Activated CD8-positive, alpha-beta T cell treated with anti-CD3 and anti-CD28 coated beads, Interleukin-2, amount 10 ng/mL, durations not matched to agents 7 days and 5 days (primary cell): ENCODE data around the gene PPP2R5B. TPM values are rescaled to one million over a fixed set of nuclear protein-coding genes. Genes with fewer than 3 reads are reported as not detected.
"Not testable (repeated sequence)": the region's sequence is repeated elsewhere in the genome, so short reads cannot be mapped to it uniquely, and the experiment has no call there.

Source experiments
- ATAC-seq: fragments of 150-1000 bp; cut with Tn5 transposase; one replicate; pipeline ENCODE4 v1.10.0; 2021; ENCODE audit warnings: moderate library complexity
- CTCF ChIA-PET: fragments of 350-600 bp; sonication (Branson Sonifier 250); formaldehyde crosslinking; loops from one replicate; lab custom pipeline; 2021; ENCODE audit warnings: antibody characterized with exemption; lab: Charles Lee
- POLR2A ChIA-PET: fragments of 350-600 bp; sonication (Branson Sonifier 250); formaldehyde crosslinking; loops from one replicate; lab custom pipeline; 2021; ENCODE audit warnings: antibody characterized with exemption; lab: Charles Lee
- DNase-seq: peaks from one replicate; pipeline ENCODE4 v3.0.0-alpha.2; 2020
- H3K27ac Mint-ChIP-seq: one replicate; pipeline ENCODE4 v1.8.0; 2021; ENCODE audit warnings: mild to moderate bottlenecking, mixed read lengths
- H3K27me3 Mint-ChIP-seq: one replicate; pipeline ENCODE4 v1.8.0; 2021; ENCODE audit warnings: low read depth, mixed read lengths
- H3K36me3 Mint-ChIP-seq: one replicate; pipeline ENCODE4 v1.8.0; 2021; ENCODE audit warnings: low read depth, mixed read lengths
- H3K4me1 Mint-ChIP-seq: one replicate; pipeline ENCODE4 v1.8.0; 2021; ENCODE audit warnings: low read depth, mixed read lengths
- H3K4me3 Mint-ChIP-seq: one replicate; pipeline ENCODE4 v1.8.0; 2021; ENCODE audit warnings: mild to moderate bottlenecking, mixed read lengths
- H3K9me3 Mint-ChIP-seq: one replicate; pipeline ENCODE4 v1.8.0; 2022; ENCODE audit warnings: mixed read lengths; ENCODE audit not compliant: insufficient read depth
- total RNA-seq, 2 experiments: library from RNA; stranded (reverse); gene quantifications; one replicate each; pipeline ENCODE4 v1.2.3, GENCODE V29; 2021

PPP2R5B gene
- total RNA-seq, 2 experiments from 2014 or later = 13.7 to 14.0 TPM

DNA sequence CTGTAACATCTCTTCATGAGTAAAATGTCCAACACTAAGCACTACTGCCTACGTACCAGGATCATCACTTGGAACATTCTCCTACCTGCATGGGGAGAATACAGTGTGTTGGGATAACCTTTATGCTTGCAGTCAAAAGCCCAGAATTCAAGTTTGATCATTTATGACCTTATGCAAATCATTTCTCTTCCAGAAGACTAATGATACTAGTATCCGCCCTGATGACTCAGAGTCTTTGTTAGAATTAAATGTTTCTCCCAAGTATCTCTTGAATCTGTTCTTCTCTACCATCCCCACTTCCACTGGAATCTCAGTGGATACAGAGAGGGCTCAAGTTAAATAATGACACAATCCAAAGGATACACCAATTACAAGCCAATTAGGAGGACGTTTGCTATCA is 35.0 kb downstream of the PPP2R5B start:
- peaks cover 5% of the 10 kb centered on the region for H3K27me3 Mint-ChIP-seq
- no peaks in the 10 kb centered on the region for H3K4me1 Mint-ChIP-seq
- no peak overlapping the region for H3K27ac Mint-ChIP-seq
- no peak for ATAC-seq
- H3K4me3 Mint-ChIP-seq = no peak overlapping the region
- DNase-seq = no peak
- ChIA-PET CTCF (no interaction called here), POLR2A (no interaction called here)
- H3K36me3 Mint-ChIP-seq = no peaks in the 10 kb centered on the region
- H3K9me3 Mint-ChIP-seq = no peaks in the 10 kb centered on the region

DNA sequence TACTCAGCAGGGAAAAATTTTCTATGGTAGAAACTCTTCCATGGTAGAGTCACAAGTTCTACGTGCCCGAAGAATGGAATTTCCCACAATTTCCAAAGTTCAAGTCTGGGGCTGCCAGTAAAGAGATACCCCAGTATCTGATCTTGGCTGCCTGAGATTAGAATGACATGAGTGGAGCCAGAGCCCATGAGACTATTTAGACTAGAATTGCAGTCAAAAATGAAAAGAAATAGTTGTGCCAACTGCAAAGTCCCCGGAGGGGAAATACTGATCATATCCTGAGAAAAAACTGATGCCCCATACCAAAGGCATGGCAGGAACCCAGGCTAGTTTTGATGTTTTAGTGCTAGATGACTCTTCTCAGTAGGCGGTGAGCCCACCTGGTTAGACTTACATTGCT is 36.2 kb downstream of the PPP2R5B start:
- Mint-ChIP-seq H3K36me3 (no peaks in the 10 kb centered on the region), H3K9me3 (no peaks in the 10 kb centered on the region), H3K4me3 (no peak overlapping the region), H3K27me3 (peaks cover 2% of the 10 kb centered on the region), H3K27ac (no peak overlapping the region), H3K4me1 (peaks cover 4% of the 10 kb centered on the region)
- ChIA-PET POLR2A (no interaction called here), CTCF (no interaction called here)
- ATAC-seq (no peak), DNase-seq (no peak)

DNA sequence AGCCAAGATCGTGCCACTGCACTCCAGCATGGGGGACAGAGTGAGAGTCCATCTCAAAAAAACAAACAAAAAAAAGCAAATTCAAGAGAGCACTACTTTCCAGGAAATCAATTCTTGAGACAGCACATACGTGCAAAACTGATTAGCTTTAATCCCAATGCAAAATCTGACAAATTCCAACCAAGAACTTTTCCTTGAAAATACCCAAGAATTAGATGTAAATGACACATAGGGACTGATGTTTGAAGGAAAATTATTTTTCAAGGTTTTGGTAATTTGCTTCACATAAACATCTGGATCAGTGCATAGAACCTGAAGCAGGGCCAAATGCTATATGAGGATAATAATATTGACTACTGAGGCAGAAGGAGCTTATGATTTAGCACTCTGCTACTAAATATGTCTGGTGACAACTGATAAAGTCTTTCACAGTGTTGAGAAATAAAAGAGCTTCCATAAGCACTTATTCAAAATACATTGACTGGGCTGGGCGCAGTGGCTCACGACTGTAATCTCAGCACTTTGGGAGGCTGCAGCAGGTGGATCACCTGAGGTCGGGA is 38.7 kb downstream of the PPP2R5B start:
- Mint-ChIP-seq H3K27me3 (peaks cover 2% of the 10 kb centered on the region), H3K27ac (no peak overlapping the region), H3K4me3 (no peak overlapping the region), H3K36me3 (no peaks in the 10 kb centered on the region), H3K9me3 (no peaks in the 10 kb centered on the region), H3K4me1 (peaks cover 4% of the 10 kb centered on the region)
- DNase-seq = no peak
- POLR2A ChIA-PET = interaction anchor here (0.5 to 0.6 kb wide), 2 partner anchors 34 to 114 kb away, joined by 3 to 6 read pairs; no protein-coding TSS in a partner anchor
- no peak for ATAC-seq
- CTCF ChIA-PET = interaction anchor here (1.2 to 1.5 kb wide), 3 partner anchors 10 to 50 kb away, joined by 3 to 5 read pairs (median 3); no protein-coding TSS in a partner anchor

DNA sequence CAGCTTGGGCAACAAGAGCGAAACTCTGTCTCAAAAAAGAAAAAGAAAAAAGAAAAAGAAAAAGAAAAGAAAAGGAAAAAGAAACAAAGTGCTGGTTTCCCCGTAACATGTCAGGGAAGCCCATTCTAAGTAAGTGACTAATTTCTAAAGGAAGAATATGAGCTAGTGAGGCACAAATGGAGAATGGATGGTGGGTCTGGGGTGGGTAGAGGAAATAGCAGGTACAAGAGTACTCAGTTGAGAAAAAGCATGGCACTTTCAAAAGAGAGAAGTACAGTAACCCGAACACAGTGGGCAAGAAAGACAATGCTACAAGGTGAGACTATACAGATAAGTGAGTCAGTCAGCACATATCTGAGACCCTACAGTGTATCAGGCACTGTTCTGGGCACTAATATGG is 42.9 kb downstream of the PPP2R5B start:
- Mint-ChIP-seq H3K4me1 (peaks cover 16% of the 10 kb centered on the region), H3K9me3 (no peaks in the 10 kb centered on the region), H3K27ac (no peak overlapping the region), H3K36me3 (no peaks in the 10 kb centered on the region), H3K27me3 (no peaks in the 10 kb centered on the region), H3K4me3 (no peak overlapping the region)
- DNase-seq = no peak
- CTCF ChIA-PET = interaction anchor here (1.6 kb wide), 1 partner anchor 32 kb away, joined by 3 read pairs; no protein-coding TSS in a partner anchor
- POLR2A ChIA-PET = no interaction called here
- ATAC-seq = no peak

DNA sequence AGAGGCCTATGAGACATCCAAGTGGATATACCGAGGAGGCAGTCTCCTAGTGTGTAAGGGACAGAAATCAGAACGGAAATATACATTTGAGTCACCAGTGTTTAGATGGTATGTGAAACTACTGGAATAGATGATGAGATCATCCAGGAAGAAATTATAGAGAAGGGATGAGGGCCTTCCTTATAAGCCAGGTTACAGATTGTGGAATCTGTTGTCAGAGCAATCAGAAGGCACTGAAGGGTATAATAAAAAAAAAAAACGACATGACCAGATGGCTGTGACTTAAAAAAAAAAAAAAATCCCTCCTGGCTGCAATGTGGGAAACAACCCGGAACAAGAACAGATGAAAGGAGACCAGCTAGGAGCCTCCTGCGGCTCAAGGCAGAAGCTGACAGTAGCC is 44.7 kb downstream of the PPP2R5B start:
- Mint-ChIP-seq H3K4me1 (peaks cover 17% of the 10 kb centered on the region), H3K4me3 (no peak overlapping the region), H3K27ac (no peak overlapping the region), H3K36me3 (no peaks in the 10 kb centered on the region), H3K9me3 (no peaks in the 10 kb centered on the region), H3K27me3 (no peaks in the 10 kb centered on the region)
- no peak for DNase-seq
- ChIA-PET CTCF (interaction anchor here (0.6 kb wide), 1 partner anchor 19 kb away, joined by 3 read pairs; no protein-coding TSS in a partner anchor), POLR2A (no interaction called here)
- no peak for ATAC-seq

DNA sequence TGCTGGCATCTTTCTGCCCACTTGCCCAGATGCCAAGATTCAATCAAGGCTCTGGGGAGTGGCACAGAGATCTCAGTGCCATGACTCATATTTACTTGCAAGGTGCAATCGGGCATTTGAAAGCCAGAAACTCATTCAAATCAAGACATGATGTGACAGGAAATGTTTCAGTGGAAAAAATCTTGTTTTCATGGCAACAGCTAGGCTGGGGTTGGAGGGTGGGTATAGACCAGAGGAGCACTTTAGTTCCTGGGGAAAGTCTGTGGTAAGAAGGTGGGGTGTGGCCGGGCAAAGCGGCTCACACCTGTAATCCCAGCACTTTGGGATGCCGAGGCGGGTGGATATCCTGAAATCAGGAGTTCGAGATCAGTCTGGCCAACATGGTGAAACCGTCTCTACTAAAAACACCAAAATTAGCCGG is 46.3 kb downstream of the PPP2R5B start:
- H3K27ac Mint-ChIP-seq = no peak overlapping the region
- no peaks in the 10 kb centered on the region for H3K9me3 Mint-ChIP-seq
- no peaks in the 10 kb centered on the region for H3K27me3 Mint-ChIP-seq
- ChIA-PET POLR2A (no interaction called here), CTCF (no interaction called here)
- ATAC-seq = no peak
- peaks cover 18% of the 10 kb centered on the region for H3K4me1 Mint-ChIP-seq
- no peak overlapping the region for H3K4me3 Mint-ChIP-seq
- DNase-seq = peak; percentile 22
- no peaks in the 10 kb centered on the region for H3K36me3 Mint-ChIP-seq

DNA sequence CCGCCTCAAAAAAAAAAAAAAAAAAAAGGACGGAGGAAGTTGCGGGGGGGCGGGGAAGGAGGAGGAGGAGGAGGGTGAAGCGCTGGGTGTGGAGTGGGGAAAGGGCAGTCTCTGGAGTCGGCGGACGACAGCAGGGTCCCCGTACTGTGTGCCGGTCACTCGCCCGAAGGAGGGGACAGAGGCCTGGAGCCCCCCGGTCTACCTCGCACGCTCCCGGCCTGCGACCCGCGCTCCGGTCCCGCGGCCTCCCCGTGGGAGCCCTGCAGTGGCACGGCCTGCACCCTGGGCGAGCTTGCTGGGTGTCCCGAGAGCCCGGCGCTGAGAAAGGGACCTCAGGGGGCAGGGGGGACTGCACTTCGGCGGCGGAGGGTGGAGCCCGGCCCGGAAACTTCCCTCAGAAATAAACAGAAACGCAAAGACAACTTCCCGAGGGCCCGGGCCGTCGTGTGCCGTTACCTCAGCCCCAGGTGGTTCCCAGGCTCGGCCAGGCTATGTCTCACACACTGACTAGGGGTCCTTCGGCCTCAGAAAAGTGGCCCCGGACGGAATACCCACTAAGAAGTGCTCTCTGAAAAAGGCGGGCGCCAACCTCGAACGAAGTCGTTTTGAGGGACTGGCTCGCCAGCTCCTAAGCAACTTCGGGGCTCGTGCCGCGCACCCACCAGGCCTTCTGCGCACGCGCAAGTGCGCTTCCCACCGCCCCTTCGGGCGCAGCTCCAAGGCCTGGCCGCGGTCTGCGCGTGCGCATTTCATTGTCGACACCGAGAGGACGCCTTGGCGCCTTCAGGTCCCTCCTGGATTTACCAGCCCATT is 47.1 kb downstream of the PPP2R5B start, which contains the start of gene MAJIN:
Gene MAJIN (minus strand): TSS at position 688 of the 813 bp plus-strand sequence. CDS start 12,703 bp downstream, outside the sequence.
- ChIA-PET CTCF (interaction anchor here (1.0 kb wide), 1 partner anchor 523 kb away, joined by 3 read pairs; no protein-coding TSS in a partner anchor), POLR2A (no interaction called here)
- Mint-ChIP-seq H3K4me1 (peaks cover 18% of the 10 kb centered on the region), H3K9me3 (no peaks in the 10 kb centered on the region), H3K36me3 (no peaks in the 10 kb centered on the region), H3K4me3 (peak within 1 kb of the TSS; percentile 45), H3K27ac (no peak within 1 kb of the TSS), H3K27me3 (no peaks in the 10 kb centered on the region)
- DNase-seq (peak; percentile 83), ATAC-seq (peak; percentile 78)

DNA sequence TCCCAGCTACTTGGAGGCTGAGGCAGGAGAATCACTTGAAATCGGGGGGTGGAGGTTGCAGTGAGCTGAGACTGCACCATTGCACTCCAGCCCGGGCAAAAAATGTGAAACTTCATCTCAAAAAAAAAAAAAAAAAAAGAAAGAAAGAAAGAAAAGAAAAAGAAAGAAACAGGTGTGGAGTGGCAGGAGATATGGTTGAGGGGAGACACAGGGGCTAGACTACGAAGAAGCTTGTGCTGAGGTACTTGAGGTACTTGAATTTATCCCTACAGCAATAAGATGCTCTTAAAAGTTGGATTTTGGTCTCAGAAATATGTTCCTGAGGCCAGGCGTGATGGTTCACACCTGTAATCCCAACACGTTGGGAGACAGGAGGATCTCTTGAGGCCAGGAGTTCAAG is 49.6 kb downstream of the PPP2R5B start:
- H3K4me1 Mint-ChIP-seq = peaks cover 18% of the 10 kb centered on the region
- H3K27me3 Mint-ChIP-seq = no peaks in the 10 kb centered on the region
- CTCF ChIA-PET = no interaction called here
- ATAC-seq (no peak), DNase-seq (no peak)
- H3K36me3 Mint-ChIP-seq = no peaks in the 10 kb centered on the region
- no peak overlapping the region for H3K4me3 Mint-ChIP-seq
- H3K27ac Mint-ChIP-seq = no peak overlapping the region
- POLR2A ChIA-PET = interaction anchor here (0.7 kb wide), 1 partner anchor 148 kb away, joined by 4 read pairs; the partner anchor contains the start of gene FAU
- no peaks in the 10 kb centered on the region for H3K9me3 Mint-ChIP-seq

DNA sequence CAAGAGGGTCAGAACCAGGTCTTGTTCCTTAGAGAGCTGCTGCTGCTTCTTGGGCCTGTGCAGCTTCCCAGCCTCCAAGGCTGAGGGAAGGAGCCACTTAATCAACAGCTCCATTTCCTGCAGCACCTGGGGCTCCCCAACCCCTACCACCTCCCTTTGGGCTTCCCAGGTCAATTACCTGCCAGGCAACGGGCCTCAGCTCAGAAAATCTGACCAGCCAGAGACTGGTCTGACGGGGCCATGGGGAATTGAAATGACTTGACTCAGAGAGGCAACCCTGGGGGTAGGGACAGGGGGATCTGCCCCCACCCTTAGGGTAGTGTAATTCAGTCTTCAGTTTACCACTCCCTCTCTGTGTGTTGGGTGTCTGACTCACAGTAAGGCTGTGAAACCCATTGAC is 52.2 kb downstream of the PPP2R5B start:
- H3K36me3 Mint-ChIP-seq = no peaks in the 10 kb centered on the region
- H3K9me3 Mint-ChIP-seq = no peaks in the 10 kb centered on the region
- DNase-seq = no peak
- no peaks in the 10 kb centered on the region for H3K27me3 Mint-ChIP-seq
- H3K4me3 Mint-ChIP-seq = no peak overlapping the region
- peaks cover 12% of the 10 kb centered on the region for H3K4me1 Mint-ChIP-seq
- no peak overlapping the region for H3K27ac Mint-ChIP-seq
- POLR2A ChIA-PET = no interaction called here
- CTCF ChIA-PET = no interaction called here
- no peak for ATAC-seq

DNA sequence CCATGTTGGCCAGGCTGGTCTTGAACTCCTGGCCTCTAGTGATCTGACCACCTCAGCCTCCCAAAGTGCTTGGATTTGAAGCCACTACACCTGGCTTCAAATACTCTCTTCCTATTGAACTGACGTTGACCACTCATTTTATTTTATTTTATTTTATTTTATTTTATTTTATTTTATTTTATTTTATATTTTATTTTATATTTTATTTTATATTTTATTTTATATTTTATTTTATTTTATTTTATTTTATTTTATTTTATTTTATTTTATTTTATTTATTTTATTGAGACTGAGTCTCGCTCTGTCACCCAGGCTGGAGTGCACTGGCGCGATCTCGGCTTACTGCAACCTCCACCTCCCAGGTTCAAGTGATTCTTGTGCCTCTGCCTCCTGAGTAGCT is 58.9 kb downstream of the PPP2R5B start:
- H3K4me3 Mint-ChIP-seq, DNase-seq, H3K9me3 Mint-ChIP-seq, POLR2A ChIA-PET, ATAC-seq, H3K36me3 Mint-ChIP-seq, H3K27me3 Mint-ChIP-seq, CTCF ChIA-PET, H3K27ac Mint-ChIP-seq, H3K4me1 Mint-ChIP-seq: not testable (repeated sequence)
